A549 (cell line): ENCODE data around the gene KANSL1. TPM values are rescaled to one million over a fixed set of nuclear protein-coding genes. Genes with fewer than 3 reads are reported as not detected.
A peak's percentile ranks its signal among the peaks of the same experiment; 100 is the strongest.

Experiments
- ATAC-seq, 2 experiments: fragments of 200-7000 bp in 1 of 2; fragments of >200 bp in 1 of 2; cut with Nextera tagmentation in 1 of 2; cut with Tn5 transposase in 1 of 2; 3 replicates each; pipeline versions ENCODE4 v1.8.0 to v1.9.1; 2018 to 2020; ENCODE audit warnings: mild to moderate bottlenecking in 1 of 2, moderate library complexity in 1 of 2
- CTCF ChIA-PET: fragments of 300-600 bp; sonication (Branson Sonifier 250); formaldehyde crosslinking; extraction: SDS; loops from one replicate; lab custom pipeline; 2021; ENCODE audit warnings: antibody characterized with exemption, inconsistent platforms; lab: Yijun Ruan, JAX
- POLR2A ChIA-PET: fragments of 350-600 bp; formaldehyde crosslinking; extraction: SDS; loops from one replicate; lab custom pipeline; 2021; ENCODE audit warnings: antibody characterized with exemption, inconsistent platforms; lab: Yijun Ruan, JAX
- DNase-seq, 2 experiments: peaks; one replicate each; pipeline versions ENCODE4 v3.0.0 to v3.0.0-alpha.2; 2011 to 2016; ENCODE audit warnings: low read depth in 1 of 2, low spot score in 1 of 2
- FAIRE-seq: peaks from 2 replicates; lab custom pipeline; 2011; peaks lifted over from hg19 to GRCh38; lab: Jason Lieb, UNC
- H3K27ac ChIP-seq, 2 experiments: fragments of >200 bp; sonication (Bioruptor Twin); formaldehyde crosslinking; 3 replicates each; pipeline ENCODE4 v1.5.1; 2016 to 2017
- H3K4me1 ChIP-seq: fragments of >200 bp; sonication (Bioruptor Twin); formaldehyde crosslinking; 3 replicates; pipeline ENCODE4 v1.6.1; 2016
- H3K4me2 ChIP-seq: fragments of >200 bp; sonication (Bioruptor Twin); formaldehyde crosslinking; 3 replicates; pipeline ENCODE4 v1.6.1; 2016
- H3K4me3 ChIP-seq: fragments of >200 bp; sonication (Bioruptor Twin); formaldehyde crosslinking; 3 replicates; pipeline ENCODE4 v1.5.1; 2016
- H3K9me3 ChIP-seq: fragments of >200 bp; sonication (Bioruptor Twin); formaldehyde crosslinking; 3 replicates; pipeline ENCODE4 v1.6.1; 2016
- BHLHE40 ChIP-seq: IDR thresholded peaks from 2 replicates; pipeline ENCODE4 v1.6.1; 2012; ENCODE audit warnings: low read depth, low read length, inconsistent platforms
- CEBPB ChIP-seq, 2 experiments: fragments of >200 bp in 1 of 2; sonication (Bioruptor Twin) in 1 of 2; formaldehyde crosslinking in 1 of 2; IDR thresholded peaks; 2 replicates each; pipeline ENCODE4 v1.6.1; 2012 to 2016
- CHD2 ChIP-seq: fragments of 150-350 bp; IDR thresholded peaks from 2 replicates; pipeline ENCODE4 v1.6.1; 2014; ENCODE audit warnings: low read length; ENCODE audit not compliant: partially characterized antibody
- CTCF ChIP-seq: fragments of >200 bp; sonication (Bioruptor Twin); formaldehyde crosslinking; IDR thresholded peaks from 3 replicates; pipeline ENCODE4 v1.5.1; 2016
- EHF ChIP-seq: fragments of 250-450 bp; sonication (Bioruptor Pico); IDR thresholded peaks from 2 replicates; pipeline ENCODE4 v1.5.0; 2020; ENCODE audit warnings: mild to moderate bottlenecking
- EHMT2 ChIP-seq: fragments of 200-600 bp; sonication (generic); IDR thresholded peaks from 2 replicates; pipeline ENCODE4 v1.6.1; 2016; ENCODE audit warnings: antibody characterized with exemption, low read depth, mild to moderate bottlenecking, moderate library complexity
- FOSB ChIP-seq: fragments of 250-450 bp; sonication (Bioruptor Pico); IDR thresholded peaks from 2 replicates; pipeline ENCODE4 v1.5.0; 2020; ENCODE audit warnings: mild to moderate bottlenecking, moderate library complexity
- GATA3 ChIP-seq: IDR thresholded peaks from 2 replicates; pipeline ENCODE4 v1.6.1; 2012; ENCODE audit warnings: borderline replicate concordance
- HOXA7 ChIP-seq: fragments of 250-450 bp; sonication (Bioruptor Pico); IDR thresholded peaks from 2 replicates; pipeline ENCODE4 v1.5.0; 2020; ENCODE audit warnings: mild to moderate bottlenecking, moderate library complexity
- PBX3 ChIP-seq: IDR thresholded peaks from 2 replicates; pipeline ENCODE4 v1.6.1; 2012
- POLR2A ChIP-seq: IDR thresholded peaks from 2 replicates; pipeline ENCODE4 v1.6.1; 2012; ENCODE audit warnings: mild to moderate bottlenecking, low read length
- SMC3 ChIP-seq: fragments of >200 bp; sonication (Bioruptor Twin); formaldehyde crosslinking; IDR thresholded peaks from 3 replicates; pipeline ENCODE4 v1.6.1; 2018; ENCODE audit warnings: inconsistent platforms
- TFCP2L1 ChIP-seq: fragments of 250-450 bp; sonication (Bioruptor Pico); IDR thresholded peaks from 2 replicates; pipeline ENCODE4 v1.5.0; 2021; ENCODE audit warnings: mild to moderate bottlenecking
- TP53 ChIP-seq: fragments of 250-450 bp; sonication (Bioruptor Pico); IDR thresholded peaks from 2 replicates; pipeline ENCODE4 v1.5.0; 2021; ENCODE audit warnings: mild to moderate bottlenecking, moderate library complexity
- USF2 ChIP-seq: fragments of 450-650 bp; IDR thresholded peaks from 2 replicates; pipeline ENCODE4 v1.6.1; 2014; ENCODE audit warnings: antibody characterized with exemption
- WGBS: methylation state at CpG from one replicate; pipeline ENCODE4 v1.1.6; 2017; ENCODE audit errors: missing lambda C conversion rate; 5-methylcytosine and 5-hydroxymethylcytosine counted together
- polyA plus RNA-seq, 4 experiments: library from polyadenylated mRNA; depleted of rRNA in 3 of 4; stranded (reverse); fragments of >200 nt; fragmentation: RNase III in 1 of 4; extraction: RNeasy Plus Mini Kit Qiagen cat#74134 plus additional on column Dnase treatment in 1 of 4; gene quantifications; 2 replicates in 3 of 4; 3 replicates in 1 of 4; pipeline ENCODE4 v1.2.3, GENCODE V29; 2011 to 2017
- TF ChIP-seq, protein P1 (sequence below): fragments of >200 bp; sonication (Bioruptor Twin); formaldehyde crosslinking; IDR thresholded peaks from 2 replicates; pipeline ENCODE4 v1.6.1; 2016

Gene KANSL1
- polyA plus RNA-seq, 2 of the 4 experiments (the other 2 are of a cell fraction), result 22.6 to 27.9 TPM

DNA sequence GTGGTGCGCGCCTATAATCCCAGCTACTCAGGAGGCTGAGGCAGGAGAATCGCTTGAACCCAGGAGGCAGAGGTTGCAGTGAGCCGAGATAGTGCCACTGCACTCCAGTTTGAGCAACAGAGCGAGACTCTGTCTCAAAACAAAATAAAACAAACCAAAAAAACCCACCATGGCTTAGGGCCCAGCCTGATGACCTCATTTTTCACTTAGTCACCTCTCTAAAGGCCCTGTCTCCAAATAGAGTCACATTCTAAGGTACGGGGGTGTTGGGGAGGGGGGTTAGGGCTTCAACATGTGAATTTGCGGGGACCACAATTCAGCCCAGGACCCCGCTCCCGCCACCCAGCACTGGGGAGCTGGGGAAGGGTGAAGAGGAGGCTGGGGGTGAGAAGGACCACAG, 195.6 kb downstream of the KANSL1 start:
- TF ChIP-seq, protein P1, sequence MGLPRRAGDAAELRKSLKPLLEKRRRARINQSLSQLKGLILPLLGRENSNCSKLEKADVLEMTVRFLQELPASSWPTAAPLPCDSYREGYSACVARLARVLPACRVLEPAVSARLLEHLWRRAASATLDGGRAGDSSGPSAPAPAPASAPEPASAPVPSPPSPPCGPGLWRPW, result no peak
- TF ChIP-seq GATA3 (no peak), CTCF (no peak), PBX3 (no peak), HOXA7 (no peak), TP53 (CRISPR knock-in tag) (no peak), EHF (CRISPR knock-in tag) (no peak), USF2 (no peak), TFCP2L1 (CRISPR knock-in tag) (no peak), CEBPB (IDR thresholded peaks at IDR 0.05) (no peak)
- Histone ChIP-seq H3K4me2 (no peak overlapping the region), H3K4me1 (0 out of 3 replicates have a peak, but pooled peaks cover under 1% of the 10 kb centered on the region), H3K9me3 (no peaks in the 10 kb centered on the region), H3K27ac (0 out of 6 replicates have a peak overlapping the region, but pooled peaks of 1 of the 2 experiments have one; percentile 14), H3K4me3 (no peak overlapping the region)
- 74% methylated on average over 9 of the region's 9 CpGs for whole genome bisulfite sequencing
- POLR2A ChIA-PET, result no interaction called here
- no peak for ATAC-seq
- no peak for FAIRE-seq
- CTCF ChIA-PET, result interaction anchor here (1.2 to 9.0 kb wide), 5 partner anchors 12 to 357 kb away, joined by 3 to 186 read pairs (median 5); no protein-coding TSS in a partner anchor
- no peak for DNase-seq

- POLR2A ChIA-PET, result no interaction called here
- no peak; a peak in 1 of 6 replicates for ATAC-seq
- Histone ChIP-seq H3K4me2 (no peak overlapping the region), H3K4me3 (no peak overlapping the region), H3K4me1 (no peaks in the 10 kb centered on the region), H3K9me3 (no peaks in the 10 kb centered on the region), H3K27ac (no peak overlapping the region)
- no peak for DNase-seq
- 64% methylated on average over 13 of the region's 13 CpGs for WGBS
- TF ChIP-seq HOXA7 (no peak), BHLHE40 (no peak)
- CTCF ChIA-PET, result interaction anchor here (1.3 to 9.0 kb wide), 4 partner anchors 15 to 357 kb away, joined by 3 to 186 read pairs (median 4); no protein-coding TSS in a partner anchor
- FAIRE-seq, result no peak
These were observed 196.1 kb downstream of the KANSL1 start for GRCh38 chr17:45997166-45997565.

GRCh38 chr17:45996282-45996937, 196.8 kb downstream of the KANSL1 start:
- WGBS, result 82% methylated on average over 22 of the region's 31 CpGs
- H3K9me3 ChIP-seq, result no peaks in the 10 kb centered on the region
- no peak for DNase-seq
- H3K4me1 ChIP-seq, result no peaks in the 10 kb centered on the region
- H3K4me2 ChIP-seq, result no peak overlapping the region
- ChIA-PET CTCF (interaction anchor here (0.9 kb wide), 1 partner anchor 356 kb away, joined by 4 read pairs; no protein-coding TSS in a partner anchor), POLR2A (no interaction called here)
- no peak overlapping the region for H3K4me3 ChIP-seq
- no peak for FAIRE-seq
- no peak overlapping the region for H3K27ac ChIP-seq
- no peak; a peak in 1 of 6 replicates for ATAC-seq
- TF ChIP-seq POLR2A (no peak), SMC3 (no peak), CHD2 (no peak), FOSB (CRISPR knock-in tag) (no peak), EHMT2 (no peak)
